ENCODE data around the gene KL. TPM values are rescaled to one million over a fixed set of nuclear protein-coding genes. Genes with fewer than 3 reads are reported as not detected.
A peak's percentile ranks its signal among the peaks of the same experiment; 100 is the strongest.

KL gene
- total RNA-seq, 1 donor from 2014 or later = 1.8 TPM

DNA sequence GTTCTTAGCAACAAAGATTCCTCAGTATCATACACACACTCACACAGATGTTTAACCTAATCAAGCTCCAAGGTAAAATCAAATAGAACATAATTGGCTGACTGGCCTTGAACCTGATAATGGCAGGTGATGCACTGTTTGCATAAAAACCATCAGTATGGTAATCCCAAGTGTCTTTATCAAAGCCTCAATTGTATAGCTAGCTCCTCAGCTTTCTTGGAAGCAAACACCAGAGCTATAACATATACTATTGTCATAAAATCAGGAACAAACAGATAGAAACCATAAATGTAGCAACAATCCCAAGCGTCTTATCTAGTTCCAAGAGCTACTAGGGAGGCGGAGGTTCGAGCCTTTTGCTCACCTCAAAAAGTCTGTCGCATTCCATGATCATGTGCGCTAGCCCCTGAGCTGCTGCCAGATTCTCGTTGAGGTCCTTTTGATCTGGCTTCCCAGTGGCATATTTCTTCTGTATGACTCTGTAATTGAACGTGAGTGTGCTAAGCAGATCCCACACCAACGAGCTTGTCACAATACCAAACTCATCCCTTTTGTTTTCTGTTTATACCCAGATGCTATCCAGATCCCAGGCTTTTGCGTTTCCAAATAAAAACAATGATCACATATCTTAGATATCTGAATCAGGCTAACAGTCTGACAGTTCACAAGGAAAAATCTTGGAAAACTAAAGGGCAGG, 95.3 kb downstream of the KL start:
- DNase-seq (ENCODE audit: low spot score) = no peak

DNA sequence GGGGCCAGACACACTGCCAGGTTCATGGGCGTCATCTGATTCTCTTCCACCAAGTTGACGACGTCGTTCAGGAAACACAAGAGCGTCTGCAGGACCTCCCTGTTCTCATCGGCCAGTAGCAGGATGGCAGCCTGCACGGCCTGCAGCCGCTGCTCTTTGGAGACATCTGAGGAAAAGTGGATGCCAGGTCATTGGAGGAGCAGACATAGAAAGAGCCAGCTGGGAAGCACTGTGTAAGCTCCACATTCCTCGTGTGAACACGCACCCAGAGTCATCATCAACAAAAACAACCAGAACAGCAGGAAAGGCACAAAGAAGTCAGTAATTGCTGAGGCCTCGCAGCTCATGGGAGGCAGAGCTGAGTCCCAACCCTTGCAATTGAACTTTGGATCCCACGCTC, 96.5 kb downstream of the KL start:
- peak; percentile 42 for DNase-seq (ENCODE audit: low spot score)

DNA sequence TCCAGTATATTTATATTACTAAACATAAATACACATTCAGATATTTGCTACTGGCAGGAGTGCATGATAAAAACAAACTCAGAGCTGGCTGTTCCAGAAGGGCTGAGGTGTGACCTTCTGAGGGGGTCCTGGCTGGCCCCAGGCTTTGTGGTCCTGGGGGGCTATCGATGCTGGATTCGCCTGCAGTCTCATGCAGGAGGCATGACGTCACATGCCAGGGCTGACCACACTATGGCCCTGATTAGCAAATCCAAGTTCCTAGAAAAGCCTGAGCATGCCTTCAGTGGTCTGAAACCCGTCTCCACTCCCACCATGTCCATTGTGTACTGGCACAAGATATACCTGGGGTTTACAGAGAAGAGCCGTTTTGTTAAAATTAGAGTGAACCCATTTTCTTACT, 97.9 kb downstream of the KL start:
- DNase-seq (ENCODE audit: low spot score) = no peak

DNA sequence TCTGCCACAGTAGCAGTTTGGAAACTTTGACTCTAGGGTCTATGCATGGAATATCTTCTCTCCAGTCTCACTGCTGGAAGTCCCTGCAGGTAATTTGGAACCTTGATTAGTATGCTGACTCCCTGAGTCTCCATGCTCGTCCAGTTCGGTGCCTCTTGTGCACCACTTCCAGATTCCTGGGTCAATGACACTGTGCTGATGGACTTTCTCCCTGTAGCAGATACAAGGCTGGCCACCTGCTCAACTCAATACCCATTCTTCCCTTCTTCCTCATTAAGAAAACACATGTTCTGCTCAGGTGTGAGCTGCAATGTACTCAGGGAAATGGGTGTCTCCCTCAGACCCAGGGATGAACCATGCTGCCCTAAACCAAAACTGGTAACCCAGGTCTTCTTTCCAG, 99.1 kb downstream of the KL start:
- no peak for DNase-seq (ENCODE audit: low spot score)
